GM10266 (cell line): ENCODE results near the gene NIPAL1.

Source experiments
- DNase-seq: peaks from one replicate; pipeline ENCODE4 v3.0.0; 2012; ENCODE audit errors: extremely low spot score
- TF ChIP-seq, protein P1 (sequence below): IDR thresholded peaks from 2 replicates; pipeline ENCODE4 v1.5.1; 2012; ENCODE audit warnings: mild to moderate bottlenecking, low read depth; ENCODE audit not compliant: control insufficient read depth, insufficient read depth; ENCODE audit errors: missing control alignments

NIPAL1 gene

DNA sequence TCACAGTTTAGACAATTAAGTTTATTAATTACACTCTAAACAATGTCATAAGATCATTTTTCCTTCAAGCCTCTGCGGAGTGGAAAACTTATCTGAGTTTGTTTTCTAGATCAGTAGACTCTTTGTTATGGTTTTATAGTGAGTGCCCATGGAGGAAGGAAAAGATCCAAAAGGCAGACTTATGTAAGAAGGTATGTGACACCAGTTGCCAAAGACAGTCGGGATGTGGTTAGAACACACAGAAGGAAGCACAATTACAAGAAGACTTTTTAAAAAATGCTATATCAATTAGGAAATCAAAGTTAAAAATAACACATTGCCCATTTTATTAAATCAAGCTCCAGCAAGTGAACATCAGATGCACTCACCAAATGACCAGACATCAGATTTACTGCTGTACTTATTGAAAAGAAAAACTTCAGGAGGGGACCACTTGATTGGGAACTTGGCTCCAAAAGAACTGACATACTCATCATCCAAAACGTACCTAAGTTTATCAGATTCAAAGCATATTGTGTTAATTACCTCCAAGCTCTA is 57.1 kb downstream of the NIPAL1 start:
- no peak for DNase-seq
- TF ChIP-seq, protein P1, sequence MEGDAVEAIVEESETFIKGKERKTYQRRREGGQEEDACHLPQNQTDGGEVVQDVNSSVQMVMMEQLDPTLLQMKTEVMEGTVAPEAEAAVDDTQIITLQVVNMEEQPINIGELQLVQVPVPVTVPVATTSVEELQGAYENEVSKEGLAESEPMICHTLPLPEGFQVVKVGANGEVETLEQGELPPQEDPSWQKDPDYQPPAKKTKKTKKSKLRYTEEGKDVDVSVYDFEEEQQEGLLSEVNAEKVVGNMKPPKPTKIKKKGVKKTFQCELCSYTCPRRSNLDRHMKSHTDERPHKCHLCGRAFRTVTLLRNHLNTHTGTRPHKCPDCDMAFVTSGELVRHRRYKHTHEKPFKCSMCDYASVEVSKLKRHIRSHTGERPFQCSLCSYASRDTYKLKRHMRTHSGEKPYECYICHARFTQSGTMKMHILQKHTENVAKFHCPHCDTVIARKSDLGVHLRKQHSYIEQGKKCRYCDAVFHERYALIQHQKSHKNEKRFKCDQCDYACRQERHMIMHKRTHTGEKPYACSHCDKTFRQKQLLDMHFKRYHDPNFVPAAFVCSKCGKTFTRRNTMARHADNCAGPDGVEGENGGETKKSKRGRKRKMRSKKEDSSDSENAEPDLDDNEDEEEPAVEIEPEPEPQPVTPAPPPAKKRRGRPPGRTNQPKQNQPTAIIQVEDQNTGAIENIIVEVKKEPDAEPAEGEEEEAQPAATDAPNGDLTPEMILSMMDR = no peak

DNA sequence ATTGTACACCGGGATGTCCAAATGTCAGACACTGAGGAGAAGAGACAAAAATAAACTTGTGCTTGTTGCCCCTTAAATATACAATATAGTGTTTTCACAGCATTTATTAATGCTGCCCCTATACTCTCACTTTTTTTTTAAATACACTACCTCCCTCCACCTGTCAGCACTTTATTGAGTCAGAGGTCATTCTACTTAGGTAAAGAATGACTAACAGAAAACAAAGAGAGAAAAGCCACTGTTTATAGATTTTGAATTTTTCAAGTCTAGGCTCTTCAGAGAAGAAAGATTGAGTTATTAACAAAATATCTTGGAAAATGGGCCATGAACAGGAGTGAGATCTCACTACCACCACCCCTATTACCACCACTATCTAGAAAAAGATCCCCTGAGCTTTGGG is 58.1 kb downstream of the NIPAL1 start:
- no peak for DNase-seq
- TF ChIP-seq, protein P1 = no peak

DNA sequence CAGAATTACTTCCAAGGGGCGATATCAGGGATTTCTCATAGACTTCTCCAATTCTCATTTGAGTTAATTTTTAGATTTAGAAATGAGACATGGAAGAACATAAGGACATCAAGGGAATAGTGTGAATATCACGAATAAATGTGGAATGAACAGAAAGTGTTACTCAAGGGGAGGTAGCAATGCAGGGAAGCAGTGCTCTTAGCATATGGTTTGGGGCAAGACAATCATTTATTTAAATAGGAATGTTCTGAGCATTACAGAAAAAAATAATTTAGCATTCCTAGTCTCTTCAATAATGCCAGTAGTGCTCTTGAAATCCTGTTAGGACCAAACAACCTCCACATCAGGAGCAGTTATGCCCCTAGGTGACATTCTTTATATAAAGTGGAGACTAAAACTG is 61.9 kb downstream of the NIPAL1 start:
- TF ChIP-seq, protein P1 = no peak
- no peak for DNase-seq

DNA sequence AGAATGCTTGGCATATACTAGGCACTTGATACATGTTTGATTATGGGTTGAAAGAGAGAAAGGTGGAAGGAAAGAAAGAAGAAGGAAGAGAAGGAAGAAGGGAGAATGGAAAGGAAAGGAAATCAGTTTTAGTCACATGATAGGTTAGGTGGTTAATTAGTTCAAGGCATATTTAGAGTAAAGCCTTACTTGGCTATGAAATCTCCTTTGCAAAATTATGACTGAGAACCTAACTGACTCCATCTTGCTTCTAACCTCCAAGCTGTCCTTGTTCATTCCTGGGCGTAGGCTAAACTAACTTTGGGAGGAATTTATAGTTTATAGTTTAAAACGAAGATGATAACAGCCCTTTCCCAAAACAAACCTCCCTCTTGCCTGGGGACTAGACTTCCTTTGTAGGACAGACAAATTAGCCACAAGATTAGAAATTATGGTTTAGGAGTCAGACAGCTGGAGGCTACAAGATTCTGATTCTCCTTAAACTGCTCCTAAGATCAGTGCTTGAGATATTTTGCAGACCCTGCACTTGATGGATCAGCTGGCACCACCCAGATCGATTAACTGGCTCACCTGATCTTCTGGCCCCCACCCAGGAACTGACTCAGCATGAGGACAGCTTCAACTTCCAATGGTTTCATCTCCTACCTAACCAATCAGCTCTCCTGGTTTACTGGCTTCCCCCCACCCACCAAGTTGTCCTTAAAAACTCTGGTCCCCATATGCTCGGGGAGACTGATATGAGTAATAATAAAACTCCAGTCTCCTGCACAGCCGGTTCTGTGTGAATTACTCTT is 62.5 kb downstream of the NIPAL1 start:
- DNase-seq = no peak

DNA sequence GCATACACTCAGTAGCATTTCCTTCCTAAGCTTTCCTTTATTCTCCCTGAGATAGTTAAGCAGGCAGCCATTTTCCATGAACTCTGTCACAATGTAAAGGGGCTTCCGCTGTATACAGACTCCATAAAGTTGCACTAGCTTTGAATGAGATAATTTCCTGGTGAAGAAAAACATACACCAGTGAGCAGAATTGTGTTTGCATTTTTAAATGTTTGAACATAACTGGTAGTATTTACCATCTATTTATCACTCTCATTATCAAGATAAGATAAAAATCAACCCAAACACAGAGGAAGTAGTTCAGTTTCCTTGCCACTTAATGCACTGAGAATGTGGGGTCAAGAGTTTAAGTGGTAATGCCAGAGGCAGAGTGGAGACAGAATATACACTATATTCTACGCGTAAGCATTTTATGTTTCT is 63.4 kb downstream of the NIPAL1 start:
- TF ChIP-seq, protein P1 = no peak

More for the DNA sequence above, 62.5 kb downstream of the NIPAL1 start:
- TF ChIP-seq, protein P1 = no peak

DNA sequence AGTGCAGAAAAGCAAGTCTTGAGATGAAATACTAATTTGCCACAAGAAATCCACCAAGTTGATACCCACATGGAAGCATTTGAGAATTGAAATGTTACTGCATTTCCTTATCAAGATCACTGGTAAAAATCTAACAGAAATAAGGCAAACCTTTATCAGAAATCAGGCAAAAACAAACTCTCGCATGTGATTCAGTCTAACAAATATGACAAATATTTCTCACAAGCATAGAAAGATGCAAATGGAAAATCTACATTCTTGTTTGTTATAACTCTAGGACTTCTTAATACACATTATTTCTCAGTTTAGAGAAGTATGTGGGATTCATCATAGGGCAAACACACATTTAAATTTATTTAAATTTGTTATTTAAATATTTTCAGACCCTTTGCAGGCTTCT is 64.6 kb downstream of the NIPAL1 start:
- DNase-seq = no peak
- TF ChIP-seq, protein P1 = no peak

More for the DNA sequence above, 63.4 kb downstream of the NIPAL1 start:
- no peak for DNase-seq

DNA sequence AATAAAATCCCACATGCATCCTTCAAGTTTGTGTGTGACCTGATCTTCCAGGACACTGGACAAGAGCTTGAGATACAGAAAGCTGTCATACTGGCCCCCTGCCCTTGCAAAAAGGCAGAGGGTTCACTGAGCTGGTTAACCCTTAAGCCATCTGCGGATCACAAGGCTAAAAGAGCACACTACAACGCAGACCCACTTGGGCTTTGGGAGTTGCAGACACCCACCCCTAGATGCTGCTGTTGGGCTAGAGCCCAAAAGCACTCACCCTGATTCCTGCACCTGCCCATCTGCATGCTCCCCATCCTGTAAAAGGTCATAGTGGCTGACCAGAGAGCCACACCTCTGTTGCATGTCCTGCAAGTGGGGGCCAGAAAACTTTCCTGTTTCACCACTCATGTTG is 66.4 kb downstream of the NIPAL1 start:
- TF ChIP-seq, protein P1 = no peak
- DNase-seq = no peak
